ENCODE measurements around the gene ARMC3. TPM values are rescaled to one million over a fixed set of nuclear protein-coding genes. Genes with fewer than 3 reads are reported as not detected.

Gene ARMC3
- total and polyA plus RNA-seq, 9 of the 15 experiments (the other 6 are each of a cell fraction or from before 2014, with no cell fraction given) = 0.33 to 1.1 (median 0.62) TPM

- TF ChIP-seq, protein P1, sequence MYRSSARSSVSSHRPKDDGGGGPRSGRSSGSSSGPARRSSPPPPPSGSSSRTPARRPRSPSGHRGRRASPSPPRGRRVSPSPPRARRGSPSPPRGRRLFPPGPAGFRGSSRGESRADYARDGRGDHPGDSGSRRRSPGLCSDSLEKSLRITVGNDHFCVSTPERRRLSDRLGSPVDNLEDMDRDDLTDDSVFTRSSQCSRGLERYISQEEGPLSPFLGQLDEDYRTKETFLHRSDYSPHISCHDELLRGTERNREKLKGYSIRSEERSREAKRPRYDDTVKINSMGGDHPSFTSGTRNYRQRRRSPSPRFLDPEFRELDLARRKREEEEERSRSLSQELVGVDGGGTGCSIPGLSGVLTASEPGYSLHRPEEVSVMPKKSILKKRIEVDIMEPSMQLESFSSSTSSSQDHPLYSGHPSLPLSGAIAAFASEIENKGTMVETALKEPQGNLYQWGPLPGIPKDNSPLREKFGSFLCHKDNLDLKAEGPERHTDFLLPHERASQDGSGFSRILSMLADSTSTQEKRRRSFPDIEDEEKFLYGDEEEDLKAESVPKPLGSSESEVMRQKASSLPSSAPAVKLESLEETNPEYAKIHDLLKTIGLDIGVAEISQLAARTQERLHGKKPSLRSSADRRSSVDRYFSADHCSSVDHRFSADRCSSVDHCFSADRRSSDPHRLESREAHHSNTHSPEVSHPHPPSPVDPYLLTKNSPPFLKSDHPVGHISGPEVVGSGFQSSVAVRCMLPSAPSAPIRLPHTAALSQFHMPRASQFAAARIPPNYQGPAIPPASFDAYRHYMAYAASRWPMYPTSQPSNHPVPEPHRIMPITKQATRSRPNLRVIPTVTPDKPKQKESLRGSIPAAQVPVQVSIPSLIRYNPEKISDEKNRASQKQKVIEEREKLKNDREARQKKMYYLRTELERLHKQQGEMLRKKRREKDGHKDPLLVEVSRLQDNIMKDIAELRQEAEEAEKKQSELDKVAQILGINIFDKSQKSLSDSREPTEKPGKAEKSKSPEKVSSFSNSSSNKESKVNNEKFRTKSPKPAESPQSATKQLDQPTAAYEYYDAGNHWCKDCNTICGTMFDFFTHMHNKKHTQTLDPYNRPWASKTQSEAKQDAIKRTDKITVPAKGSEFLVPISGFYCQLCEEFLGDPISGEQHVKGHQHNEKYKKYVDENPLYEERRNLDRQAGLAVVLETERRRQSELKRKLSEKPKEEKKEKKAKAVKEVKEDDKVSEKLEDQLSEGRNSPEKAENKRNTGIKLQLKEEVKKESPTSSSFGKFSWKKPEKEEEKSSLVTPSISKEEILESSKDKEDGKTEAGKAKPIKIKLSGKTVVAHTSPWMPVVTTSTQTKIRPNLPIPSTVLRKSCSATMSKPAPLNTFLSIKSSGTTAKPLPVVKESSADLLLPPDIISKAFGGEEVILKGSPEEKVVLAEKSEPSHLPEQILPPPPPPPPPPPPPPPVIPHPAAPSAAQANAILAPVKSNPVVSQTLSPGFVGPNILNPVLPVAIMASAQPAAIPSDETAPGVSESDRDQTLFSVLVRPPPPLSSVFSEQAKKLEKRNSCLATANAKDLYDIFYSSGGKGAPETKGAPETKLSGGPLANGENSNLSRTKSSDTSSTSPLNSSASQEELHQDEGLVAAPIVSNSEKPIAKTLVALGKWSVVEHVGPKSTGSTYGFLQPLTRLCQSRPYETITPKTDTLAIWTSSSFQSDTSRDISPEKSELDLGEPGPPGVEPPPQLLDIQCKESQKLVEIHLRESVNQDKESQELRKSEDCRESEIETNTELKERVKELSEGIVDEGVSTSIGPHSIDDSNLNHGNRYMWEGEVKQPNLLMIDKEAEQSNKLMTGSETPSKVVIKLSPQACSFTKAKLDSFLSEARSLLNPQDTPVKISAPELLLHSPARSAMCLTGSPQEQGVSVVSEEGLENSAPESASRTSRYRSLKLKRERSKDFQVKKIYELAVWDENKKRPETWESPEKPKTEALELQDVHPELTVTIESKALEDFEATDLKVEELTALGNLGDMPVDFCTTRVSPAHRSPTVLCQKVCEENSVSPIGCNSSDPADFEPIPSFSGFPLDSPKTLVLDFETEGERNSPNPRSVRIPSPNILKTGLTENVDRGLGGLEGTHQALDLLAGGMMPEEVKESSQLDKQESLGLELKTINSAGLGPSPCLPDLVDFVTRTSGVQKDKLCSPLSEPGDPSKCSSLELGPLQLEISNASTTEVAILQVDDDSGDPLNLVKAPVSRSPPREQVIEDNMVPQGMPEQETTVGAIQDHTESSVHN (IDR thresholded peaks at IDR 0.05; ENCODE audit: borderline replicate concordance in 1 of 2, low read depth in 1 of 2) = no peak
- TF ChIP-seq, protein P2, sequence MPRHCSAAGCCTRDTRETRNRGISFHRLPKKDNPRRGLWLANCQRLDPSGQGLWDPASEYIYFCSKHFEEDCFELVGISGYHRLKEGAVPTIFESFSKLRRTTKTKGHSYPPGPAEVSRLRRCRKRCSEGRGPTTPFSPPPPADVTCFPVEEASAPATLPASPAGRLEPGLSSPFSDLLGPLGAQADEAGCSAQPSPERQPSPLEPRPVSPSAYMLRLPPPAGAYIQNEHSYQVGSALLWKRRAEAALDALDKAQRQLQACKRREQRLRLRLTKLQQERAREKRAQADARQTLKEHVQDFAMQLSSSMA (CRISPR knock-in tag; IDR thresholded peaks at IDR 0.05) = no peak
- no peak for TF ChIP-seq MECOM (CRISPR knock-in tag; IDR thresholded peaks at IDR 0.05)
These were observed 150.3 kb downstream of the ARMC3 start (continued) for GRCh38 chr10:23078114-23078513.

Measured in K562 (cell line).